ENCODE measurements around the gene TRIM8.

Gene TRIM8

GRCh38 chr10:102701272-102701671 is 57.0 kb downstream of the TRIM8 start:
- Histone ChIP-seq H3K4me1 (ENCODE audit: insufficient read depth, low read length, poor library complexity, severe bottlenecking) (peaks cover 7% of the 10 kb centered on the region), H2AFZ (ENCODE audit: low read length) (no peak overlapping the region), H3K4me3 (ENCODE audit: low read length, poor library complexity, severe bottlenecking) (no peak overlapping the region), H3K9me3 (ENCODE audit: insufficient read depth, low read depth, low read length) (no peaks in the 10 kb centered on the region), H3K9me2 (replicated peaks; ENCODE audit: low read depth, low read length) (no peaks in the 10 kb centered on the region), H3K36me3 (ENCODE audit: insufficient read depth, low read length) (peaks cover 19% of the 10 kb centered on the region; the same call in 1 of the 2 replicates), H3F3A (ENCODE audit: low read depth) (no peaks in the 10 kb centered on the region), H4K20me1 (ENCODE audit: insufficient read depth, low read length, poor library complexity, severe bottlenecking) (no peaks in the 10 kb centered on the region), H3K4me2 (ENCODE audit: low read depth, low read length, poor library complexity, severe bottlenecking) (no peak overlapping the region), H3K9ac (ENCODE audit: low read depth, low read length, poor library complexity, severe bottlenecking) (no peak overlapping the region), H3K79me2 (ENCODE audit: insufficient read depth, low read length) (no peaks in the 10 kb centered on the region; the same call in 1 of the 2 replicates), H3K27me3 (ENCODE audit: insufficient read depth, low read length, poor library complexity, severe bottlenecking) (no peaks in the 10 kb centered on the region)
- no peak for TF ChIP-seq EZH2phosphoT487 (IDR thresholded peaks at IDR 0.05; ENCODE audit: borderline replicate concordance)

DNA sequence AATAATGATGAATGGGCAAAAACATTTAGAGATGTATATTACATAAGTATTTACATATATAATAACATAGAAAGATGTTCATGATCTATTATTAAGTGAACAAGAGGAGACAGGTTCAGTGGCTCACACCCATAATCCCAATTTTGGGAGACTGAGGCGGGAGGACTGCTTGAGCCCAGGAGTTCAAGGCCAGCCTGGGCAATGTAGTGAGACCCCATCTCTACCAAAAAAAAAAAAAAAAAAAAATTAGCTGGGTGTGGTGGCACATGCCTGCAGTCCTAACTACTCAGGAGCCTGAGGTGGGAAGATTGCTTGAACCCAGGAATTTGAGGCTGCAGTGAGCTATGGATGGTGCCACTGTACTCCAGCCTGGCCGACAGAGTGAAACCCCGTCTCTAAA is 57.5 kb downstream of the TRIM8 start:
- no peaks in the 10 kb centered on the region; the same call in 1 of the 2 replicates for H3K79me2 ChIP-seq (ENCODE audit: insufficient read depth, low read length)
- no peak overlapping the region for H2AFZ ChIP-seq (ENCODE audit: low read length)
- H3K9me2 ChIP-seq (replicated peaks; ENCODE audit: low read depth, low read length), result no peaks in the 10 kb centered on the region
- no peak overlapping the region for H3K4me3 ChIP-seq (ENCODE audit: low read length, poor library complexity, severe bottlenecking)
- no peaks in the 10 kb centered on the region for H4K20me1 ChIP-seq (ENCODE audit: insufficient read depth, low read length, poor library complexity, severe bottlenecking)
- no peaks in the 10 kb centered on the region for H3K27me3 ChIP-seq (ENCODE audit: insufficient read depth, low read length, poor library complexity, severe bottlenecking)
- peaks cover 7% of the 10 kb centered on the region for H3K4me1 ChIP-seq (ENCODE audit: insufficient read depth, low read length, poor library complexity, severe bottlenecking)
- no peaks in the 10 kb centered on the region for H3K9me3 ChIP-seq (ENCODE audit: insufficient read depth, low read depth, low read length)
- TF ChIP-seq EZH2phosphoT487 (IDR thresholded peaks at IDR 0.05; ENCODE audit: borderline replicate concordance) (no peak), CTCF (conservative IDR thresholded peaks at IDR 0.05; ENCODE audit: low read length) (no peak)
- no peak overlapping the region for H3K9ac ChIP-seq (ENCODE audit: low read depth, low read length, poor library complexity, severe bottlenecking)
- H3F3A ChIP-seq (ENCODE audit: low read depth), result no peaks in the 10 kb centered on the region
- no peak overlapping the region for H3K4me2 ChIP-seq (ENCODE audit: low read depth, low read length, poor library complexity, severe bottlenecking)
- H3K36me3 ChIP-seq (ENCODE audit: insufficient read depth, low read length), result peaks cover 15% of the 10 kb centered on the region; the same call in 1 of the 2 replicates

DNA sequence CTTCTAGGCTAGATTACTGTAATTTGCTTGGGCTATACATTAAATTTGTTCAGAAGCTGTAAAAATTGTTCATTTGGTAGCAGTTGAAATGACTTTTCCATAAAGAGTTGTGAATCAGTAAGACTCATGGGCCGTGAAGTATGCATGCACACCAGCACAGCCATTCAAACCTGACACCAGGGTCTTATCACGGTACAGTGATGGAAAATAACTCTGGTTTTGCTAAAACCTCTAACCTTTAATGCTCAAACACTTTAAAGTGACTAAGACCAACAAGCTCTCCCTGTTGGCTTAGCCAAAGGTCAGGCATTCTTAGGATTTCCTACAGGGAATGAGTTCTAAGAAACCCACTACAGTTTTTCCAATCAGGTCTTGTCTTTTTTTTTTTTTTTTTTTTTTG is 58.5 kb downstream of the TRIM8 start:
- H3F3A ChIP-seq (ENCODE audit: low read depth), result no peaks in the 10 kb centered on the region
- no peaks in the 10 kb centered on the region for H3K9me2 ChIP-seq (replicated peaks; ENCODE audit: low read depth, low read length)
- H3K4me2 ChIP-seq (ENCODE audit: low read depth, low read length, poor library complexity, severe bottlenecking), result no peak overlapping the region
- peaks cover 8% of the 10 kb centered on the region; the same call in 1 of the 2 replicates for H3K36me3 ChIP-seq (ENCODE audit: insufficient read depth, low read length)
- no peak for TF ChIP-seq EZH2phosphoT487 (IDR thresholded peaks at IDR 0.05; ENCODE audit: borderline replicate concordance)
- TF ChIP-seq CTCF (conservative IDR thresholded peaks at IDR 0.05; ENCODE audit: low read length), result no peak
- H3K9me3 ChIP-seq (ENCODE audit: insufficient read depth, low read depth, low read length), result no peaks in the 10 kb centered on the region
- no peaks in the 10 kb centered on the region for H4K20me1 ChIP-seq (ENCODE audit: insufficient read depth, low read length, poor library complexity, severe bottlenecking)
- no peaks in the 10 kb centered on the region; the same call in 1 of the 2 replicates for H3K79me2 ChIP-seq (ENCODE audit: insufficient read depth, low read length)
- no peaks in the 10 kb centered on the region for H3K27me3 ChIP-seq (ENCODE audit: insufficient read depth, low read length, poor library complexity, severe bottlenecking)
- no peak overlapping the region for H3K9ac ChIP-seq (ENCODE audit: low read depth, low read length, poor library complexity, severe bottlenecking)
- peaks cover 12% of the 10 kb centered on the region for H3K4me1 ChIP-seq (ENCODE audit: insufficient read depth, low read length, poor library complexity, severe bottlenecking)
- H2AFZ ChIP-seq (ENCODE audit: low read length), result no peak overlapping the region
- H3K4me3 ChIP-seq (ENCODE audit: low read length, poor library complexity, severe bottlenecking), result no peak overlapping the region

DNA sequence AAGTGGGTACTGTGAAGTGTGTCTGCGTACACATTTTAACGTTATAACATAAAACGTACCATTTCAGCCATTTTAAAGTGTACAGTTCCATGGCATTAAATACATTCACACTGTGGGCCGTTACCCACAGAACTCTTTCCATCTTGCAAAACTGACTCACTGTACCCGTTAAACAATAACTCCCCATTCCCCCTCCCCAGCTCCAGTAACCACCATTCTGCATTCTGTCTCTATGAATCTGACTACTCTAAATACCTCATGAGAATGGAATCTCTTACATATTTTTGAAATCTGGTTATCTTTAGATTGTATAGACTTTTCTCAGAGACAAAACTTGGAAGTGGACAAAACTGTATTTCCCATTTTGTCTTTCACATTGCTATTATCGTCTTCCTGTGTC is 60.6 kb downstream of the TRIM8 start:
- Histone ChIP-seq H2AFZ (ENCODE audit: low read length) (no peak overlapping the region), H3K4me3 (ENCODE audit: low read length, poor library complexity, severe bottlenecking) (no peak overlapping the region), H3K4me1 (ENCODE audit: insufficient read depth, low read length, poor library complexity, severe bottlenecking) (peaks cover 13% of the 10 kb centered on the region), H4K20me1 (ENCODE audit: insufficient read depth, low read length, poor library complexity, severe bottlenecking) (no peaks in the 10 kb centered on the region), H3K9me2 (replicated peaks; ENCODE audit: low read depth, low read length) (no peaks in the 10 kb centered on the region), H3K9ac (ENCODE audit: low read depth, low read length, poor library complexity, severe bottlenecking) (no peak overlapping the region), H3K4me2 (ENCODE audit: low read depth, low read length, poor library complexity, severe bottlenecking) (no peak overlapping the region), H3K27me3 (ENCODE audit: insufficient read depth, low read length, poor library complexity, severe bottlenecking) (no peaks in the 10 kb centered on the region), H3K36me3 (ENCODE audit: insufficient read depth, low read length) (no peaks in the 10 kb centered on the region), H3F3A (ENCODE audit: low read depth) (no peaks in the 10 kb centered on the region), H3K79me2 (ENCODE audit: insufficient read depth, low read length) (no peaks in the 10 kb centered on the region; the same call in 1 of the 2 replicates), H3K9me3 (ENCODE audit: insufficient read depth, low read depth, low read length) (no peaks in the 10 kb centered on the region)
- no peak for TF ChIP-seq EZH2phosphoT487 (IDR thresholded peaks at IDR 0.05; ENCODE audit: borderline replicate concordance)
- TF ChIP-seq CTCF (conservative IDR thresholded peaks at IDR 0.05; ENCODE audit: low read length), result no peak

Measured in Loucy (cell line).